ENCODE data around the gene SRMS. TPM values are rescaled to one million over a fixed set of nuclear protein-coding genes. Genes with fewer than 3 reads are reported as not detected.
A peak's percentile ranks its signal among the peaks of the same experiment; 100 is the strongest.

The SRMS gene
- total and polyA plus RNA-seq, 7 donors: 0.19 to 2.4 TPM; not detected in 5

DNA sequence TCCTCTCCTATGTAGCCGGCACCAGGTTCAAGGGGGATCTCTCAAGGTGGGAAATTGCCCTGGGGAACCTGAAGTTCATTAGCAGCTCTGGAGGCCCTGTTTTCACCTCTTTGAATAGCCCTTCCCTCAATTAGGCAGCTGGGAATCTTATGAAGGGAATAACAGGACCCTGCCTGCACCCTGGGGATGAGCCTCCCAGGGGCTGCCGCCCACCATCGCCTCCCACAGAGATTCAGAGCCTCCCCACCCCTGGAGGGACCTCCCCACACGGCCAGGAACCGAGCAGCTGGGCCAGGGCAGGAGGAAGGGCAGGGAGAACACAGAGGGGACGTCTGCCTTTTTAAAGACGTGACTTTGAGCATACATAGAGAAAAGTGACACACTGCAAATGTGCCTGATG lies 44.0 kb downstream of the SRMS start:
- TF ChIP-seq POLR2AphosphoS5 (IDR thresholded peaks at IDR 0.05) (no peak), CTCF (IDR thresholded peaks at IDR 0.05) (no peak), POLR2A (IDR thresholded peaks at IDR 0.05) (no peak)
- peaks cover 17 to 48% (median 33%) of the 10 kb centered on the region in 3 donors for H3K27me3 ChIP-seq
- intact Hi-C loops (cut with DNase I): no loop called here
- H3K4me1 ChIP-seq: peaks cover 0 to 20% (median 13%) of the 10 kb centered on the region in 4 donors
- no peak overlapping the region for H3K27ac ChIP-seq
- peaks cover 0 to 6% (median 2%) of the 10 kb centered on the region in 4 donors for H3K9me3 ChIP-seq
- WGBS, 2 donors: 42 to 45% methylated on average over 7 of the region's 7 CpGs
- DNase-seq: no peak
- H3K36me3 ChIP-seq: no peaks in the 10 kb centered on the region
- no peak overlapping the region for H3K4me3 ChIP-seq

- H3K27me3 ChIP-seq: peaks cover 25 to 51% (median 36%) of the 10 kb centered on the region in 3 donors
- no peak for DNase-seq
- H3K27ac ChIP-seq: no peak overlapping the region
- peaks cover 0 to 28% (median 21%) of the 10 kb centered on the region in 4 donors for H3K4me1 ChIP-seq
- no peak overlapping the region for H3K4me3 ChIP-seq
- H3K36me3 ChIP-seq: no peaks in the 10 kb centered on the region
- TF ChIP-seq POLR2A (IDR thresholded peaks at IDR 0.05): no peak
- no peak for TF ChIP-seq CTCF (IDR thresholded peaks at IDR 0.05)
- no peak for TF ChIP-seq EP300 (IDR thresholded peaks at IDR 0.05)
- TF ChIP-seq POLR2AphosphoS5 (IDR thresholded peaks at IDR 0.05): no peak
- intact Hi-C loops (cut with DNase I): no loop called here
- H3K9me3 ChIP-seq: peaks cover 0 to 6% (median 2%) of the 10 kb centered on the region in 4 donors
- 50 to 59% methylated on average over 15 of the region's 15 CpGs for WGBS, 2 donors
Observed at GRCh38 chr20:63502671-63503172, 44.8 kb downstream of the SRMS start.

- DNase-seq: peak; percentile 56
- Histone ChIP-seq H3K9me3 (peaks cover 0 to 6% (median 2%) of the 10 kb centered on the region in 4 donors), H3K4me1 (peaks cover 0 to 28% (median 21%) of the 10 kb centered on the region in 4 donors), H3K27ac (no peak overlapping the region), H3K36me3 (no peaks in the 10 kb centered on the region), H3K4me3 (no peak overlapping the region), H3K27me3 (peaks cover 29 to 58% (median 42%) of the 10 kb centered on the region in 3 donors)
- WGBS, 2 donors: 13 to 30% methylated on average over 26 of the region's 26 CpGs
- TF ChIP-seq EP300 (IDR thresholded peaks at IDR 0.05) (no peak), POLR2AphosphoS5 (IDR thresholded peaks at IDR 0.05) (no peak), CTCF (IDR thresholded peaks at IDR 0.05) (no peak), POLR2A (IDR thresholded peaks at IDR 0.05) (no peak)
- intact Hi-C loops (cut with DNase I): no loop called here
Observed at GRCh38 chr20:63501818-63502670, 45.5 kb downstream of the SRMS start.

GRCh38 chr20:63500902-63501817 lies 46.4 kb downstream of the SRMS start:
- Histone ChIP-seq H3K9me3 (peaks cover 0 to 6% (median 2%) of the 10 kb centered on the region in 4 donors), H3K27ac (no peak overlapping the region), H3K36me3 (no peaks in the 10 kb centered on the region), H3K27me3 (peaks cover 31 to 66% (median 47%) of the 10 kb centered on the region in 3 donors), H3K4me1 (peaks cover 0 to 33% (median 25%) of the 10 kb centered on the region in 4 donors), H3K4me3 (no peak overlapping the region)
- 82 to 85% methylated on average over 27 of the region's 27 CpGs for WGBS, 2 donors
- DNase-seq: no peak
- TF ChIP-seq EP300 (IDR thresholded peaks at IDR 0.05) (no peak), POLR2AphosphoS5 (IDR thresholded peaks at IDR 0.05) (no peak), CTCF (IDR thresholded peaks at IDR 0.05) (no peak), POLR2A (IDR thresholded peaks at IDR 0.05) (no peak)
- intact Hi-C loops (cut with DNase I): no loop called here
